HEK293 (cell line): ENCODE results near the gene HSFX3.

Experiments
- CTCF ChIA-PET: fragments of 350-600 bp; formaldehyde crosslinking; extraction: SDS; loops from one replicate; lab custom pipeline; 2021; ENCODE audit warnings: antibody characterized with exemption; lab: Yijun Ruan, JAX
- POLR2A ChIA-PET: fragments of 300-600 bp; formaldehyde crosslinking; extraction: SDS; loops from one replicate; lab custom pipeline; 2020; ENCODE audit warnings: antibody characterized with exemption, inconsistent platforms; lab: Yijun Ruan, JAX
- H3K27ac ChIP-seq: fragments of 200-500 bp; sonication (Bioruptor generic); 2 replicates; pipeline ENCODE4 v1.5.1; 2014; ENCODE audit warnings: low read depth, low read length, control low read depth, inconsistent platforms; ENCODE audit errors: extremely low read depth
- H3K36me3 ChIP-seq, 2 experiments: fragments of 200-500 bp in 1 of 2; sonication (Bioruptor generic) in 1 of 2; 1 replicate in 1 of 2; 2 replicates in 1 of 2; pipeline ENCODE4 v1.5.1; 2014 to 2017; ENCODE audit warnings: inconsistent platforms in 2 of 2, low read length in 2 of 2; ENCODE audit not compliant: control insufficient read depth in 2 of 2, insufficient read depth in 1 of 2
- H3K4me1 ChIP-seq: fragments of 200-500 bp; sonication (Bioruptor generic); 2 replicates; pipeline ENCODE4 v1.5.1; 2014; ENCODE audit warnings: mild to moderate bottlenecking, low read length, inconsistent platforms; ENCODE audit not compliant: control insufficient read depth, insufficient read depth
- H3K4me3 ChIP-seq: 2 replicates; pipeline ENCODE4 v1.5.1; 2011; ENCODE audit warnings: low read depth, mild to moderate bottlenecking, control low read depth, low read length, moderate library complexity
- H3K9me3 ChIP-seq: fragments of 200-500 bp; sonication (Bioruptor generic); 2 replicates; pipeline ENCODE4 v1.5.1; 2014; ENCODE audit warnings: low read depth, low read length, inconsistent platforms; ENCODE audit not compliant: control insufficient read depth, insufficient read depth
- ELK4 ChIP-seq: IDR thresholded peaks from 2 replicates; pipeline ENCODE4 v1.6.1; 2011; ENCODE audit warnings: mild to moderate bottlenecking, low read depth, low read length, borderline replicate concordance
- ZNF121 ChIP-seq: fragments of 450-650 bp; formaldehyde crosslinking; IDR thresholded peaks from 2 replicates; pipeline ENCODE4 v1.5.1; 2016; ENCODE audit warnings: missing biosample characterization, missing genetic modification characterization
- ZNF157 ChIP-seq: fragments of 450-650 bp; formaldehyde crosslinking; IDR thresholded peaks from 2 replicates; pipeline ENCODE4 v1.5.1; 2016; ENCODE audit warnings: missing biosample characterization, missing genetic modification characterization
- ZNF23 ChIP-seq: fragments of 450-650 bp; formaldehyde crosslinking; IDR thresholded peaks from 2 replicates; pipeline ENCODE4 v1.5.1; 2016; ENCODE audit warnings: missing biosample characterization, missing genetic modification characterization, borderline replicate concordance
- ZNF510 ChIP-seq: fragments of 450-650 bp; formaldehyde crosslinking; IDR thresholded peaks from 2 replicates; pipeline ENCODE4 v1.5.1; 2018; ENCODE audit warnings: mild to moderate bottlenecking, missing genetic modification characterization, missing biosample characterization; ENCODE audit not compliant: insufficient replicate concordance
- ZNF513 ChIP-seq: fragments of 450-650 bp; IDR thresholded peaks from 2 replicates; pipeline ENCODE4 v1.5.1; 2018; ENCODE audit warnings: missing biosample characterization, missing genetic modification characterization
- ZNF529 ChIP-seq: fragments of 450-650 bp; formaldehyde crosslinking; IDR thresholded peaks from 2 replicates; pipeline ENCODE4 v1.5.1; 2017; ENCODE audit warnings: missing genetic modification characterization, missing biosample characterization; ENCODE audit not compliant: insufficient replicate concordance
- ZNF600 ChIP-seq: fragments of 450-650 bp; formaldehyde crosslinking; IDR thresholded peaks from 2 replicates; pipeline ENCODE4 v1.5.1; 2016; ENCODE audit warnings: missing biosample characterization, missing genetic modification characterization
- ZNF768 ChIP-seq: fragments of 450-650 bp; formaldehyde crosslinking; IDR thresholded peaks from 2 replicates; pipeline ENCODE4 v1.5.1; 2018; ENCODE audit warnings: missing biosample characterization, mild to moderate bottlenecking, missing genetic modification characterization
- ZNF785 ChIP-seq: fragments of 450-650 bp; formaldehyde crosslinking; IDR thresholded peaks from 2 replicates; pipeline ENCODE4 v1.5.1; 2016; ENCODE audit warnings: missing biosample characterization, missing genetic modification characterization
- TF ChIP-seq, protein P1 (sequence below): fragments of 450-650 bp; formaldehyde crosslinking; IDR thresholded peaks from 2 replicates; pipeline ENCODE4 v1.5.1; 2016; ENCODE audit warnings: missing biosample characterization, missing genetic modification characterization

Gene HSFX3

GRCh38 chrX:149498767-149499166 is 51.0 kb downstream of the HSFX3 start:
- H3K27ac ChIP-seq: no peak overlapping the region
- no peak overlapping the region for H3K4me3 ChIP-seq
- ChIA-PET CTCF (no interaction called here), POLR2A (no interaction called here)
- peaks cover 16 to 92% of the 10 kb centered on the region in 2 experiments; a peak in 2 of 3 replicates for H3K36me3 ChIP-seq
- no peaks in the 10 kb centered on the region for H3K4me1 ChIP-seq
- no peaks in the 10 kb centered on the region for H3K9me3 ChIP-seq
- TF ChIP-seq ZNF768 (tag by site-specific recombination) (no peak), ZNF529 (tag by site-specific recombination) (no peak), ZNF510 (tag by site-specific recombination) (no peak), ZNF157 (tag by site-specific recombination) (no peak), ZNF513 (tag by site-specific recombination) (no peak), ZNF600 (tag by site-specific recombination) (no peak), ZNF23 (tag by site-specific recombination) (no peak), ZNF121 (tag by site-specific recombination) (no peak), ZNF785 (tag by site-specific recombination) (no peak), ELK4 (no peak)
- TF ChIP-seq, protein P1, sequence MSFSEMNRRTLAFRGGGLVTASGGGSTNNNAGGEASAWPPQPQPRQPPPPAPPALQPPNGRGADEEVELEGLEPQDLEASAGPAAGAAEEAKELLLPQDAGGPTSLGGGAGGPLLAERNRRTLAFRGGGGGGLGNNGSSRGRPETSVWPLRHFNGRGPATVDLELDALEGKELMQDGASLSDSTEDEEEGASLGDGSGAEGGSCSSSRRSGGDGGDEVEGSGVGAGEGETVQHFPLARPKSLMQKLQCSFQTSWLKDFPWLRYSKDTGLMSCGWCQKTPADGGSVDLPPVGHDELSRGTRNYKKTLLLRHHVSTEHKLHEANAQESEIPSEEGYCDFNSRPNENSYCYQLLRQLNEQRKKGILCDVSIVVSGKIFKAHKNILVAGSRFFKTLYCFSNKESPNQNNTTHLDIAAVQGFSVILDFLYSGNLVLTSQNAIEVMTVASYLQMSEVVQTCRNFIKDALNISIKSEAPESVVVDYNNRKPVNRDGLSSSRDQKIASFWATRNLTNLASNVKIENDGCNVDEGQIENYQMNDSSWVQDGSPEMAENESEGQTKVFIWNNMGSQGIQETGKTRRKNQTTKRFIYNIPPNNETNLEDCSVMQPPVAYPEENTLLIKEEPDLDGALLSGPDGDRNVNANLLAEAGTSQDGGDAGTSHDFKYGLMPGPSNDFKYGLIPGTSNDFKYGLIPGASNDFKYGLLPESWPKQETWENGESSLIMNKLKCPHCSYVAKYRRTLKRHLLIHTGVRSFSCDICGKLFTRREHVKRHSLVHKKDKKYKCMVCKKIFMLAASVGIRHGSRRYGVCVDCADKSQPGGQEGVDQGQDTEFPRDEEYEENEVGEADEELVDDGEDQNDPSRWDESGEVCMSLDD (tag by site-specific recombination): no peak
